Neutrophil (primary cell): ENCODE measurements around the gene ECHDC3.

Experiments
- H3K27ac ChIP-seq: fragments of 200-600 bp; sonication (generic); 2 replicates; pipeline ENCODE4 v1.5.1; 2016; ENCODE audit warnings: mild to moderate bottlenecking, moderate library complexity
- H3K27me3 ChIP-seq: fragments of 200-600 bp; sonication (generic); 2 replicates; pipeline ENCODE4 v1.6.0; 2016; ENCODE audit warnings: mild to moderate bottlenecking
- H3K36me3 ChIP-seq: fragments of 200-600 bp; sonication (generic); 2 replicates; pipeline ENCODE4 v1.5.1; 2017
- H3K4me1 ChIP-seq, 2 experiments: fragments of 200-600 bp in 1 of 2; sonication (generic) in 1 of 2; 1 replicate in 1 of 2; 2 replicates in 1 of 2; pipeline versions ENCODE4 v1.5.1 to v1.6.1; 2013 to 2016; ENCODE audit warnings: low read depth in 1 of 2, low read length in 1 of 2, mild to moderate bottlenecking in 1 of 2, moderate library complexity in 1 of 2; ENCODE audit not compliant: control insufficient read depth in 1 of 2, insufficient read depth in 1 of 2
- H3K4me3 ChIP-seq, 2 experiments: fragments of 200-600 bp in 1 of 2; sonication (generic) in 1 of 2; 1 replicate in 1 of 2; 2 replicates in 1 of 2; pipeline ENCODE4 v1.5.1; 2013 to 2016; ENCODE audit warnings: low read depth in 1 of 2, low read length in 1 of 2, mild to moderate bottlenecking in 1 of 2, moderate library complexity in 1 of 2
- H3K9me3 ChIP-seq: fragments of 200-600 bp; sonication (generic); 2 replicates; pipeline ENCODE4 v1.5.1; 2016
- CTCF ChIP-seq: fragments of 200-600 bp; sonication (generic); IDR thresholded peaks from 2 replicates; pipeline ENCODE4 v1.5.1; 2016; ENCODE audit warnings: antibody characterized with exemption

The ECHDC3 gene

GRCh38 chr10:11755512-11756263 is 13.5 kb downstream of the ECHDC3 start:
- Histone ChIP-seq H3K4me1 (peaks cover 0 to 6% of the 10 kb centered on the region in 2 experiments), H3K36me3 (peaks cover 48% of the 10 kb centered on the region), H3K27me3 (no peaks in the 10 kb centered on the region), H3K9me3 (no peaks in the 10 kb centered on the region), H3K27ac (no peak overlapping the region), H3K4me3 (no peak overlapping the region)
- no peak for TF ChIP-seq CTCF

- Histone ChIP-seq H3K9me3 (no peaks in the 10 kb centered on the region), H3K27ac (no peak overlapping the region), H3K4me1 (peaks cover 0 to 6% of the 10 kb centered on the region in 2 experiments), H3K27me3 (no peaks in the 10 kb centered on the region), H3K4me3 (no peak overlapping the region), H3K36me3 (peaks cover 50% of the 10 kb centered on the region)
- no peak for TF ChIP-seq CTCF
These were observed 14.7 kb downstream of the ECHDC3 start for GRCh38 chr10:11756766-11757315.

- Histone ChIP-seq H3K9me3 (no peaks in the 10 kb centered on the region), H3K27ac (no peak overlapping the region), H3K27me3 (no peaks in the 10 kb centered on the region), H3K4me1 (peaks cover 0 to 6% of the 10 kb centered on the region in 2 experiments), H3K36me3 (peaks cover 48% of the 10 kb centered on the region), H3K4me3 (no peak overlapping the region)
- no peak for TF ChIP-seq CTCF
These were observed 15.3 kb downstream of the ECHDC3 start for GRCh38 chr10:11757454-11757820.

- Histone ChIP-seq H3K36me3 (peaks cover 43% of the 10 kb centered on the region), H3K9me3 (no peaks in the 10 kb centered on the region), H3K4me3 (no peak overlapping the region), H3K4me1 (peaks cover 0 to 6% of the 10 kb centered on the region in 2 experiments), H3K27me3 (no peaks in the 10 kb centered on the region), H3K27ac (no peak overlapping the region)
- peak; percentile 90 for TF ChIP-seq CTCF
These were observed 15.8 kb downstream of the ECHDC3 start for GRCh38 chr10:11757821-11758463.

- no peaks in the 10 kb centered on the region for H3K9me3 ChIP-seq
- no peak for TF ChIP-seq CTCF
These were observed 16.5 kb downstream of the ECHDC3 start for GRCh38 chr10:11758527-11759236.

More at GRCh38 chr10:11758527-11759236, 16.5 kb downstream of the ECHDC3 start:
- no peak overlapping the region for H3K4me3 ChIP-seq
- H3K36me3 ChIP-seq: peaks cover 45% of the 10 kb centered on the region
- H3K4me1 ChIP-seq: peaks cover 0 to 6% of the 10 kb centered on the region in 2 experiments
- no peak overlapping the region for H3K27ac ChIP-seq
- H3K27me3 ChIP-seq: no peaks in the 10 kb centered on the region
